HUES48 (cell line): Measurements from ENCODE around the gene MUC3A.
"Not testable (repeated sequence)": the region's sequence is repeated elsewhere in the genome, so short reads cannot be mapped to it uniquely, and the experiment has no call there.

Source experiments
- H3K27ac ChIP-seq: one replicate; pipeline ENCODE4 v1.7.0; 2013; ENCODE audit warnings: low read depth, low read length, inconsistent platforms
- H3K27me3 ChIP-seq: 2 replicates; pipeline ENCODE4 v1.6.1; 2013; ENCODE audit warnings: mild to moderate bottlenecking, low read length; ENCODE audit not compliant: control insufficient read depth, insufficient read depth
- H3K36me3 ChIP-seq: 2 replicates; pipeline ENCODE4 v1.6.1; 2013; ENCODE audit warnings: low read length; ENCODE audit not compliant: control insufficient read depth, insufficient read depth
- H3K4me1 ChIP-seq: 2 replicates; pipeline ENCODE4 v1.6.1; 2013; ENCODE audit warnings: mild to moderate bottlenecking, low read length; ENCODE audit not compliant: control insufficient read depth, insufficient read depth
- H3K4me3 ChIP-seq: 2 replicates; pipeline ENCODE4 v1.5.1; 2013; ENCODE audit warnings: mild to moderate bottlenecking, low read depth, low read length
- H3K9ac ChIP-seq: 2 replicates; pipeline ENCODE4 v1.6.1; 2013; ENCODE audit warnings: mild to moderate bottlenecking, low read depth, low read length, moderate library complexity
- H3K9me3 ChIP-seq: 2 replicates; pipeline ENCODE4 v1.6.1; 2013; ENCODE audit warnings: low read length; ENCODE audit not compliant: control insufficient read depth, insufficient read depth

Gene MUC3A

DNA sequence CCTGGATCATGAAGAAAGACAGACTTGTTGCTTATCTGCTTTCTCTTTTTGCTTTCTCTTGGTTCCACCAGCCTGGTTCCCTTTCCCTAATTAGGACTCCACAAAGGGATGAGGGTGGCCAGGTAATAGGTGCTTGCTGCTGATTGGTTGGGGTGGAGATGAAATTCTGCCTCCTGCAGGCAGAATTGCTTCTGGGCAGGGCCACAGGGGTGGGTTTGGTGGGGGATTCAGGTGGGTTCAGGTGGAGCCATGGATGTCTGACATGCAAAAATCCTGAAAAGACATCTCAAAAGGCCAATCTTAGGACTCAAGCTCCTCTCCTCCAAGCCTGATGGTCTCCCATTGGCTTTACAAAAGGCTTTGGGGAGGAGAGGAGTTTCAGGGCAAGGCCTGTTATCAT lies 28.3 kb upstream of the MUC3A start:
- Histone ChIP-seq H3K36me3 (no peaks in the 10 kb centered on the region), H3K4me3 (no peak overlapping the region), H3K9me3 (no peaks in the 10 kb centered on the region), H3K9ac (no peak overlapping the region), H3K27ac (no peak overlapping the region), H3K27me3 (no peaks in the 10 kb centered on the region), H3K4me1 (no peaks in the 10 kb centered on the region)

DNA sequence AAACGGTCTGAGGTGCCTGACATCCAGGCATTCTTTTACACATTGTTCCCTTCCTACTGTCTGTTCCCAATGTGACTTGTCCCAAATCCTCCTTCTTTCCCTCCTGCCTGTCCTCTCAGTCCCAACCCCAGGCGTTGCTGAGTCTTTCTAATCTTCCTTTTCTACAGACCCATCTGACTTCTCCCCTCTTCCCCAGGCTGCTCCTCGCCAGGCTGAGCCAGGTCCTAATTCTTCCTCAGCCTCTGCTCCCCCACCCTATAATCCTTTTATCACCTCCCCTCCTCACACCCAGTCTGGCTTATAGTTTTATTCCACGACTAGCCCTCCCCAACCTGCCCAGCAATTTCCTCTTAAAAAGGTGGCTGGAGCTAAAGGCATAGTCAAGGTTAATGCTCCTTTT lies 25.7 kb upstream of the MUC3A start:
- not testable (repeated sequence) for H3K9ac ChIP-seq, H3K9me3 ChIP-seq, H3K4me3 ChIP-seq

DNA sequence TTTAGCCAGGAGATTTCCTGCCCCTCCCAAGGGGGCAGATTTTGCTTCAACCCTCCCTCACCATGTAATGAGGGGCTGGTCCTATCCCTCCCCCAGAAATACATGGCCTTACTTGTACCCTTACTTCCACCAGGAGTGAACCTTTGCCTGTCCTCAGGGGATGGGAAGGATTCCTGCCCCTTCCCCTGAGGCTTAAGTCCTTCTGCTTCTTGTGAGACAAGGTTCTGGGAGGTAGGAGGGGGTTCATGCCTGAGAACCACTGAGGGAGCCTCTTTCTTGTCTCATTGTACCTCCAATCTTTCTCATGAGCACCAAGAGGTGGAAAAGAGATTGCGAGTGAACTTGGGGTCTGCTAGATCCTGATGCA lies 19.5 kb upstream of the MUC3A start:
- H3K9me3 ChIP-seq, result peaks cover 9% of the 10 kb centered on the region
- H3K4me1 ChIP-seq, result peaks cover 24% of the 10 kb centered on the region
- no peaks in the 10 kb centered on the region for H3K27me3 ChIP-seq
- no peaks in the 10 kb centered on the region for H3K36me3 ChIP-seq
- H3K27ac ChIP-seq, result peak overlapping the region; percentile 93
- no peak overlapping the region for H3K4me3 ChIP-seq
- peak overlapping the region; percentile 10; the same call in 1 of the 2 replicates for H3K9ac ChIP-seq

More for the DNA sequence above, 25.7 kb upstream of the MUC3A start:
- not testable (repeated sequence) for H3K27me3 ChIP-seq, H3K27ac ChIP-seq, H3K36me3 ChIP-seq
- peaks cover 12% of the 10 kb centered on the region; the same call in 1 of the 2 replicates for H3K4me1 ChIP-seq

DNA sequence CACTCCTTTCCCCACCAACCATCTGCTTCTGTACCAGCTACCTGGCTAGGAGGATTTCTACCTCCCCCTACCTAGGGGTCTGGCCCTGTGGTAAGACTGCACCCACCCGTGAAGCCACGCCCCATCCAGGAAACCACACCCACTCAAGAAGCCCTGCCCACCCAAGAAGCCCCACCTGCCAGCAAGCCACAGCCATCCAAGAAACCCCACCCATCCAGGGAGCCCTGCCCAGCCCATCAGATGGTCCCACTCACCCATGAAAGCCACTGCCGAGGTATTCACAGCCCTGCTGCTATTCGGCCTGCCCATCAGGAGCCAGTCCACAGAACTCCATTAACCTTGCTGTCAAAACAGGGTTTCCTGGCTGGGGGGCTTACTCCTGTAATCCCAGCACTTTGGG lies 15.6 kb upstream of the MUC3A start:
- peaks cover 12% of the 10 kb centered on the region for H3K4me1 ChIP-seq
- H3K9ac ChIP-seq, result no peak overlapping the region
- no peaks in the 10 kb centered on the region for H3K27me3 ChIP-seq
- H3K27ac ChIP-seq, result no peak overlapping the region
- peaks cover 15% of the 10 kb centered on the region for H3K9me3 ChIP-seq
- no peaks in the 10 kb centered on the region for H3K36me3 ChIP-seq
- no peak overlapping the region for H3K4me3 ChIP-seq

DNA sequence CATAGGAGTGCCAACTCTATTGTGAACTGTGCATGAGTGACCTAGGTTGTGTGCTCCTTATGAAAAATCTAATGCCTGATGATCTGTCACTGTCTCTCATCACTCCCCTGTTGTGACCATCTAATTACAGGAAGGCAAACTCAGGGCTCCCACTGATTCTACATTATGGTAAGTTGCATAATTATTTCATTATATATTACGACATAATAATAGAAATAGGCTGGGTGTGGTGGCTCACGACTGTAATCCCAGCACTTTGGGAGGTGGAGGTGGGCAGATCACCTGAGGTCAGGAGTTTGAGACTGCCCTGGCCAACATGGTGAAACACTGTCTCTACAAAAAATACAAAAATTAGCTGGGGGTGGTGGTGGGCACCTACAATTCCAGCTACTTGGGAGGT lies 14.0 kb upstream of the MUC3A start:
- not testable (repeated sequence) for H3K27ac ChIP-seq, H3K27me3 ChIP-seq, H3K9ac ChIP-seq, H3K4me3 ChIP-seq, H3K4me1 ChIP-seq, H3K36me3 ChIP-seq
- peaks cover 15% of the 10 kb centered on the region for H3K9me3 ChIP-seq

DNA sequence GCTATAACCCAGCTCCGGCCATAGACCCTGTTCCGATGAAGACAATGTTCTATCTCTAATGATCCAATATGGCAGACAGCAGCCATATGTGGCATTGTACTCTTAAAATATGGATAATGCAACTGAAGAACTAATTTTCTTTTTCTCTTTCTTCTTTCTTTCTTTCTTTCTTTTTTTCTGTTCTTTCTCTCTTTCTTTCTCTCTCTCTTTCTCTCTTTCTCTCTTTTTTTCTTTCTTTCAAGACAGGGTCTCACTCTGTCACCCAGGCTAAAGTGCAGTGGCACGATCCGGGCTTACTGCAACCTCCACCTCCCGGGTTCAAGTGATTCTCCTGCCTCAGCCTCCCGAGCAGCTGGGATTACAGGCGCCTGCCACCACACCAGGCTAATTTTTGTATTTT lies 13.2 kb upstream of the MUC3A start:
- H3K9ac ChIP-seq, H3K27me3 ChIP-seq, H3K36me3 ChIP-seq, H3K27ac ChIP-seq, H3K4me1 ChIP-seq, H3K4me3 ChIP-seq: not testable (repeated sequence)
- peaks cover 15% of the 10 kb centered on the region for H3K9me3 ChIP-seq

DNA sequence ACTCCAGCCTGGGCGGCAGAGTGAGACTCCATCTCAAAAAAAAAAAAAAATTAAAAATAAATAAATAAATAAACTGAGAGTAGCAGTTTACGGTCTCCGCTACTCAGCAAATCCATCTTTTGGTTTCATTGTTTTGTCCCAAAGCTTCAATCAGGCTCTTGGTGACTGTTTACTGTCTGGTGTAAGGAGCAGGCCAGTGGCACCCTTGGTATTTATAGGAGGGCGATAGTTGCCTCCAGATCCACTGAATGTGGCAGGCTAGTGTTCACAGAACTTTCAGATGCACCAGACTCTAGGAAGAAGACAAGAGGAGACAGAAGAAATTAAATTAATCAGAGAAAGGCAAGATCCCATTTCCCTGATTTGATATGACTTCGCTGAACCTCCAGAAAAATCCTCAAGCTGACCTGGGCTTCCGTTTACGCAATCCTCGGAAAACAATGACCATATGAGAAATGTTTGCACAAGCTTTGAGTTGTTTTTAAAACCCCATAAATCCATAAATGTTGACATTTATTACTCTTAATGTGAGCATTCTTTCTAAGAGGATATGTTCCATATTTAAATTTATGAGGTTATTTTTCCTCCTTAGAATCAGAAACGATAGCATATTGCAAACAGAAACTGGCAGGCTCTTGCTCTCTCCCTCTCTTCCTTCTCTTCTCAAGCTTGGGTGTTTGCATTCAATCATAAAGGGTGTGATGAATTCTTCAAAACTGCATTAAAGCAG lies 7.1 kb upstream of the MUC3A start:
- Histone ChIP-seq H3K4me1 (peaks cover 14% of the 10 kb centered on the region), H3K9ac (no peak overlapping the region), H3K27me3 (no peaks in the 10 kb centered on the region), H3K27ac (no peak overlapping the region), H3K36me3 (no peaks in the 10 kb centered on the region), H3K4me3 (no peak overlapping the region), H3K9me3 (no peaks in the 10 kb centered on the region)

DNA sequence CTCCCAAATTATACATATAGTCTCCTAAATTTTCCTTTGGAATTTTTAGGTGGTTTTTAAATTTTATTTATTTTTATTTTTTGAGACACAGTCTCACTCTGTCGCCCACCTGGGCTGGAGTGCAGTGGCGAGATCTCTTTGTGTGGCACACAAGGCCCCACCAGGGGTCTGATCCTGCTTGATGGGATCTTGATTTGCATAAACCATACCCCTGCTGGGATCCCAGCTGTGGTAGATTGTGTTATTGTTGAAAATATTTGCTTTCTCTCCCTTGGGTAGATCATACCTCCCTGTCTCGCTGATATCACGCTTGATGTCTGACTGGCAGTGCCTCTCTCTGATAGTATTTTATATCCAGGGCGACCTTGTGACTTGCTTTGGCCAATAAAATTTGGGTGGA lies 5.6 kb upstream of the MUC3A start:
- Histone ChIP-seq H3K4me3 (no peak overlapping the region), H3K36me3 (no peaks in the 10 kb centered on the region)

DNA sequence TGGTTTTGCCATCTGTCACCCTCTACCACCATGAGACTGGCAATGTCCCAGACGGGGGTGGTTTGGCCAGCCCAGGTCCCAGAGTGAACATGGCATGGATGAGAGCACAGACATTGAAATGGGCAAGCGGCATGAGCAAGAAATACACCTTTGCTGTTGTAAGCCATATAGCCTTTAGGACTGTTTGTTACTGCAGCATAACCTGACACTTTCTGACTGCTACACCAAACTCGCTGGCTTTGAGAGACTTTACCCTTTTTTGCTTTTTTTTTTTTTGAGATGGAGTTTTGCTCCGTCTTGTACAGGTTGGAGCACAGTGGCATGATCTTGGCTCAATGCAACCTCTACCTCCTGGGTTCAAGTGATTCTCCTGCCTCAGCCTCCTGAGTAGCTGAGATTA lies 5.2 kb upstream of the MUC3A start:
- H3K4me3 ChIP-seq, result no peak overlapping the region
- H3K36me3 ChIP-seq, result no peaks in the 10 kb centered on the region
- no peak overlapping the region for H3K9ac ChIP-seq
- H3K9me3 ChIP-seq, result no peaks in the 10 kb centered on the region
- H3K27ac ChIP-seq, result peak overlapping the region; percentile 60
- H3K4me1 ChIP-seq, result peaks cover 16% of the 10 kb centered on the region
- H3K27me3 ChIP-seq, result no peaks in the 10 kb centered on the region

More for the DNA sequence above, 5.6 kb upstream of the MUC3A start:
- Histone ChIP-seq H3K9me3 (no peaks in the 10 kb centered on the region), H3K27me3 (no peaks in the 10 kb centered on the region), H3K4me1 (peaks cover 14% of the 10 kb centered on the region), H3K27ac (peak overlapping the region; percentile 66), H3K9ac (no peak overlapping the region)

DNA sequence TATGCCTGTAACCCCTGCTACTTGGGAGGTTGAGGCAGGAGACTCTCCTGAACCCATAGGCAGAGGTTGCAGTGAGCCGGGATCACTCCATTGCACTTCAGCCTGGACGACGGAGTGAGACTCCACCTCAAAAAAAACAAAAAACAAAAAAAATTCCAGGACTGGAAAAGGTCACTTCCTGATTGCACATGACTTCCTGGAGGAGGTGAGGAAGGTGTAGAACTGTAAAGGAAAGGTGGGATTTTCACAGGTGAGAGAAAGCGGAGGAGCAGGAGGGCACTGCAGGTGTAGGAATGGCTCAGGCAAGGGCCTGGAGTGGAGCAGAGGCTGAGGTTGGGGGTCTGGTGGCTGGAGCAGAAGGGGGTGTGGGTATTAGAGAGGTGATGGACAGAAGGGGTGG lies 3.2 kb upstream of the MUC3A start:
- Histone ChIP-seq H3K27me3 (no peaks in the 10 kb centered on the region), H3K27ac (no peak overlapping the region), H3K9ac (no peak overlapping the region), H3K4me1 (peaks cover 36% of the 10 kb centered on the region), H3K36me3 (no peaks in the 10 kb centered on the region), H3K9me3 (no peaks in the 10 kb centered on the region), H3K4me3 (no peak overlapping the region)

DNA sequence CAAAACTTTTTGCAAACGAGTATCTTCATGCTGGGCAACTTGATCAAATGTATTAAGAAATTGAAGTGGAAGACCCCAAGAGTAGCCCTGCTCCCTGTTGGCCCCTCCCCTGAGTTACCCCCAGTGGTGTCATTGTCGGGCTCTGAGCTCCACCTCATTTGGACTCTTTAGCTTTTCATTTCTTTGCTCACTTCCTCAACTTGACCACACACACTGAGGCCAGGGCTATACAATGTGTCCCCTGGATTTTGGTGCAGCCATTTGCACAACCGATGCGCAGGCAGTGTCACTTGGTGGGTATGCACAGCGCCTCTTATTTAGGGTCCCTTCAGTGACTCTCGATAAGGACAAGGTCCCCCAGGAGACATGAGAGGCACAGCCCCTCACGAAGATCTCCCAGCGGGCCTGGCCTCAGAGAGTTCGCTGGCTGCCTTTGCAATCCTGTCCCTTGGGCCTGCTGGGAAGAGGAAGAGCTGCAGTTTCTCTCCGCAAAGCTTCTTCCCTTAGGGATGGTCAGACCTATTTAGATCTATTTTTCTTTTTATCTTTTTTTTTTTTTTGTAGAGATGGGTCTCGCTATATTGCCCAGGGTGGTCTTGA lies 2.5 kb upstream of the MUC3A start:
- no peaks in the 10 kb centered on the region for H3K27me3 ChIP-seq
- no peak overlapping the region for H3K27ac ChIP-seq

More for the DNA sequence above, 2.5 kb upstream of the MUC3A start:
- Histone ChIP-seq H3K4me1 (peaks cover 42% of the 10 kb centered on the region), H3K36me3 (no peaks in the 10 kb centered on the region), H3K4me3 (no peak overlapping the region), H3K9me3 (no peaks in the 10 kb centered on the region), H3K9ac (no peak overlapping the region)
